ENCODE data around the gene CDK9. TPM values are rescaled to one million over a fixed set of nuclear protein-coding genes. Genes with fewer than 3 reads are reported as not detected.

Gene CDK9
- polyA plus RNA-seq, 3 donors = 24.9 to 139 (median 26.4) TPM

DNA sequence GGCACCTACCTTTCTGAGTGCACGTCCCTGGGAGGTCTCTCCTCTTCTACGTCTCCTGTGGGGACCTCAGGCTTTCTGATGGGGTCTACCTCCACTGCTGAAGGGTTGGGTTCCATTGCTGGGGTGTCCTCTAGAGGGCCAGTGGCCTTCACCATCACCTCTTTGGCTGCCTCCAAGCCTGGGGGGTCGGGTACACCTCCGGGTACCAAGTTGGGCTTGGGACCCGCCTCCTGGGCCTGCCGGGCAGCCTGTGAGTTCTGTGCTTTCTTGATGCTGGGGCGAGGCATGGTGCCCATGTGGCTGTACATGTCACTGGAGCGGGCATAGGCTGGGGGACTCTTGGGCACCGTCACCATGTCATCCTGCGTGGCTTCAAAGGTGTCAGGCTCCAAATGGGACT lies 11.9 kb upstream of the CDK9 start:
- TF ChIP-seq, protein P1, sequence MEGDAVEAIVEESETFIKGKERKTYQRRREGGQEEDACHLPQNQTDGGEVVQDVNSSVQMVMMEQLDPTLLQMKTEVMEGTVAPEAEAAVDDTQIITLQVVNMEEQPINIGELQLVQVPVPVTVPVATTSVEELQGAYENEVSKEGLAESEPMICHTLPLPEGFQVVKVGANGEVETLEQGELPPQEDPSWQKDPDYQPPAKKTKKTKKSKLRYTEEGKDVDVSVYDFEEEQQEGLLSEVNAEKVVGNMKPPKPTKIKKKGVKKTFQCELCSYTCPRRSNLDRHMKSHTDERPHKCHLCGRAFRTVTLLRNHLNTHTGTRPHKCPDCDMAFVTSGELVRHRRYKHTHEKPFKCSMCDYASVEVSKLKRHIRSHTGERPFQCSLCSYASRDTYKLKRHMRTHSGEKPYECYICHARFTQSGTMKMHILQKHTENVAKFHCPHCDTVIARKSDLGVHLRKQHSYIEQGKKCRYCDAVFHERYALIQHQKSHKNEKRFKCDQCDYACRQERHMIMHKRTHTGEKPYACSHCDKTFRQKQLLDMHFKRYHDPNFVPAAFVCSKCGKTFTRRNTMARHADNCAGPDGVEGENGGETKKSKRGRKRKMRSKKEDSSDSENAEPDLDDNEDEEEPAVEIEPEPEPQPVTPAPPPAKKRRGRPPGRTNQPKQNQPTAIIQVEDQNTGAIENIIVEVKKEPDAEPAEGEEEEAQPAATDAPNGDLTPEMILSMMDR (IDR thresholded peaks at IDR 0.05) = no peak
- Histone ChIP-seq H3K9ac (ENCODE audit: insufficient read depth, low read length, poor library complexity, severe bottlenecking) (no peak overlapping the region), H3K36me3 (replicated peaks in 1 of 2; ENCODE audit: control insufficient read depth in 1 of 2, insufficient read depth in 2 of 2, low read length in 2 of 2) (peaks cover 30 to 54% of the 10 kb centered on the region in 2 donors), H3K9me3 (replicated peaks in 1 of 2; ENCODE audit: control insufficient read depth in 1 of 2, insufficient read depth in 1 of 2, low read length in 2 of 2) (no peaks in the 10 kb centered on the region), H3K79me2 (ENCODE audit: insufficient read depth, low read length) (peaks cover 97% of the 10 kb centered on the region), H3K27ac (ENCODE audit: low read depth in 1 of 2, low read length in 2 of 2) (peak overlapping the region in 1 of 2 donors; percentile 53), H3K27me3 (ENCODE audit: control insufficient read depth in 2 of 2, insufficient read depth in 2 of 2, low read length in 2 of 2) (no peaks in the 10 kb centered on the region), H2AFZ (ENCODE audit: insufficient read depth, low read depth, low read length, poor library complexity, severe bottlenecking) (no peak overlapping the region), H3K4me1 (ENCODE audit: control insufficient read depth in 1 of 2, insufficient read depth in 2 of 2, low read length in 2 of 2) (peaks cover 69 to 85% of the 10 kb centered on the region in 2 donors), H3K4me3 (replicated peaks in 1 of 3; ENCODE audit: low read depth in 2 of 3, low read length in 3 of 3) (peak overlapping the region in 1 of 3 experiments; percentile 10), H4K20me1 (ENCODE audit: insufficient read depth, low read length) (peaks cover 85% of the 10 kb centered on the region), H3K4me2 (replicated peaks; ENCODE audit: extremely low read depth, low read length, poor library complexity, severe bottlenecking) (no peak overlapping the region)
- peaks cover 0 to 2% (median 0%) of the 10 kb centered on the region in 7 donors for H3K9me3 Mint-ChIP-seq
- H3K27ac Mint-ChIP-seq = peak overlapping the region in 6 of 7 donors; percentile 60 to 85 (median 80)
- no peak for DNase-seq
- peaks cover 0 to 3% (median 0%) of the 10 kb centered on the region in 3 donors for H3K27me3 Mint-ChIP-seq (ENCODE audit: low read depth in 3 of 3)
- WGBS (ENCODE audit: insufficient coverage) = 95% methylated on average over 8 of the region's 10 CpGs
- H3K4me1 Mint-ChIP-seq = peaks cover 72% of the 10 kb centered on the region
- H3K36me3 Mint-ChIP-seq = peaks cover 30 to 53% of the 10 kb centered on the region in 2 donors
- H3K4me3 Mint-ChIP-seq = no peak overlapping the region
- intact Hi-C loops (cut with micrococcal nuclease) = loop anchor here in 1 of 2 donors (5.0 kb wide), 1 partner anchor 207 kb away; a partner anchor contains a TSS

DNA sequence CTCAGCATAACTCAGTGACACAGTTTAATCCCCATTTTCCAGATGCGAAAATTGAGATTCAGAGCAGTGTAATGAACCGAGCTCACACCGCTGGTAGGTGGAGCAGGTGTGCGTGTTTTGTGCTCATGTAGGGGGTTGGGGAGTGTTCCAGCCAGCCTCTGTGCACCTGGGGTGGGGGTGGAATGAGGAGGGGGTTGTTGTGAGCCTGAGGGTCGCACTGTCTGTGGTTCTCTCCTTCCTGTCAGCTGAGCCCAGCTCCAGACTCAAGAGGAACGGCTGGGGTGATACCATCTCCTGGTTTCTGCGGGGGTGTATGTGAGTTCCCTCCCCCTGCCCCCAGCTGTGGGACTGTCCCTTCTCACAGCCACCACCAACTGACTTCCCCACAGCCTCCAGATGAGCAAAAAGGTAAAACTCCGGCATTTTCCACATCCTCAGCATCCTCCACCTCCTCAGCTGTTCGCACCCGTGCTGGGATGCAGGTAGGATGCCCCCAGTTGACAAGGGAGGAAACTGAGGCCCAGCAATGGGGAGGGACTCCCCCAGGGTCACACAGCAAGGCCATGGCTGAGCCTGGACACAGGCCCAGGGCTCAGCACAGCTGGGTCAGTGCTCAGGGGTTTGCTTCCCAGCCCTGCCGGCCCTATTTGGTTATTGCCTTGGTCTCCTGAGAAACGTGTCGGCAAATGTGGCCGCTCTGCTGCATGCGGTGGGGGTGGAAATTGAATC lies 9.5 kb upstream of the CDK9 start:
- peaks cover 74 to 87% of the 10 kb centered on the region in 2 donors for H3K4me1 ChIP-seq (ENCODE audit: control insufficient read depth in 1 of 2, insufficient read depth in 2 of 2, low read length in 2 of 2)
- 1% methylated on average over 11 of the region's 15 CpGs for WGBS (ENCODE audit: insufficient coverage)
- intact Hi-C loops (cut with micrococcal nuclease) = loop anchor here in 1 of 2 donors (1.0 to 5.0 kb wide), 2 partner anchors 9 to 141 kb away; partner anchors contain the start of gene ST6GALNAC4

More for the DNA sequence above, 9.5 kb upstream of the CDK9 start:
- peaks cover 73% of the 10 kb centered on the region for H3K4me1 Mint-ChIP-seq
- Histone ChIP-seq H3K9me3 (replicated peaks in 1 of 2; ENCODE audit: control insufficient read depth in 1 of 2, insufficient read depth in 1 of 2, low read length in 2 of 2) (no peaks in the 10 kb centered on the region), H3K4me2 (replicated peaks; ENCODE audit: extremely low read depth, low read length, poor library complexity, severe bottlenecking) (peak overlapping the region; percentile 89), H3K27ac (ENCODE audit: low read depth in 1 of 2, low read length in 2 of 2) (peak overlapping the region; percentile 68 to 98), H2AFZ (ENCODE audit: insufficient read depth, low read depth, low read length, poor library complexity, severe bottlenecking) (no peak overlapping the region), H3K36me3 (replicated peaks in 1 of 2; ENCODE audit: control insufficient read depth in 1 of 2, insufficient read depth in 2 of 2, low read length in 2 of 2) (peaks cover 22 to 37% of the 10 kb centered on the region in 2 donors), H3K9ac (ENCODE audit: insufficient read depth, low read length, poor library complexity, severe bottlenecking) (peak overlapping the region; percentile 90), H3K79me2 (ENCODE audit: insufficient read depth, low read length) (peaks cover 94% of the 10 kb centered on the region), H3K4me3 (replicated peaks in 1 of 3; ENCODE audit: low read depth in 2 of 3, low read length in 3 of 3) (peak overlapping the region; percentile 74 to 98 (median 91)), H4K20me1 (ENCODE audit: insufficient read depth, low read length) (peaks cover 62% of the 10 kb centered on the region), H3K27me3 (ENCODE audit: control insufficient read depth in 2 of 2, insufficient read depth in 2 of 2, low read length in 2 of 2) (no peaks in the 10 kb centered on the region)
- DNase-seq = peak; percentile 79 to 86 (median 83)
- H3K27me3 Mint-ChIP-seq (ENCODE audit: low read depth in 3 of 3) = peaks cover 0 to 3% (median 2%) of the 10 kb centered on the region in 3 donors
- peaks cover 0 to 4% (median 0%) of the 10 kb centered on the region in 7 donors for H3K9me3 Mint-ChIP-seq
- peak overlapping the region; percentile 93 to 99 (median 98) for H3K27ac Mint-ChIP-seq
- TF ChIP-seq, protein P1 (IDR thresholded peaks at IDR 0.05) = no peak
- H3K36me3 Mint-ChIP-seq = peaks cover 24 to 43% of the 10 kb centered on the region in 2 donors
- H3K4me3 Mint-ChIP-seq = peak overlapping the region; percentile 99 to 100
